ENCODE measurements around the gene SDK1. TPM values are rescaled to one million over a fixed set of nuclear protein-coding genes. Genes with fewer than 3 reads are reported as not detected.

Gene SDK1
- total RNA-seq, 1 donor, result 0.27 TPM

DNA sequence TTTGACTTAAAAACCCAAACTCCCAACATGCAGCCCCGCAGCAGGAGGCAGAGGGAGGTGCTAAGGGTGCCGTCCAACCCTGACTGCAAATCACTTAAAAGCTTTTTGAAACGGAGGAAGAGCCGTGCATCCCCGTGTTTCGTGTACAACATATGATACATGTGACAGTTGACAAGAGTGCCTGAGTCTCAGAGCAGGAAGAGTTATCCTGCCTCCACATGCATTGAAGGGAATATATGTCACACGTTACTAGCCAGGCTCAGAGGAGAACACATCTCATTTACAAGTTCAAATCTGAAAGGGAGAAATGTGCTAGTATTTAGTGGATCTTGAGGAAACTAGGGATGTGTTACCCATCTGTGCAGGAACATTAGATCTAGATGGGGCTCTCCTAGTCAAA is 69.9 kb downstream of the SDK1 start:
- no peak for DNase-seq (ENCODE audit: low read depth)
- TF ChIP-seq, protein P1, sequence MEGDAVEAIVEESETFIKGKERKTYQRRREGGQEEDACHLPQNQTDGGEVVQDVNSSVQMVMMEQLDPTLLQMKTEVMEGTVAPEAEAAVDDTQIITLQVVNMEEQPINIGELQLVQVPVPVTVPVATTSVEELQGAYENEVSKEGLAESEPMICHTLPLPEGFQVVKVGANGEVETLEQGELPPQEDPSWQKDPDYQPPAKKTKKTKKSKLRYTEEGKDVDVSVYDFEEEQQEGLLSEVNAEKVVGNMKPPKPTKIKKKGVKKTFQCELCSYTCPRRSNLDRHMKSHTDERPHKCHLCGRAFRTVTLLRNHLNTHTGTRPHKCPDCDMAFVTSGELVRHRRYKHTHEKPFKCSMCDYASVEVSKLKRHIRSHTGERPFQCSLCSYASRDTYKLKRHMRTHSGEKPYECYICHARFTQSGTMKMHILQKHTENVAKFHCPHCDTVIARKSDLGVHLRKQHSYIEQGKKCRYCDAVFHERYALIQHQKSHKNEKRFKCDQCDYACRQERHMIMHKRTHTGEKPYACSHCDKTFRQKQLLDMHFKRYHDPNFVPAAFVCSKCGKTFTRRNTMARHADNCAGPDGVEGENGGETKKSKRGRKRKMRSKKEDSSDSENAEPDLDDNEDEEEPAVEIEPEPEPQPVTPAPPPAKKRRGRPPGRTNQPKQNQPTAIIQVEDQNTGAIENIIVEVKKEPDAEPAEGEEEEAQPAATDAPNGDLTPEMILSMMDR (IDR thresholded peaks at IDR 0.05; ENCODE audit: insufficient read depth, low read length), result no peak
- no peak overlapping the region for H3K4me3 ChIP-seq (ENCODE audit: low read depth, low read length)

DNA sequence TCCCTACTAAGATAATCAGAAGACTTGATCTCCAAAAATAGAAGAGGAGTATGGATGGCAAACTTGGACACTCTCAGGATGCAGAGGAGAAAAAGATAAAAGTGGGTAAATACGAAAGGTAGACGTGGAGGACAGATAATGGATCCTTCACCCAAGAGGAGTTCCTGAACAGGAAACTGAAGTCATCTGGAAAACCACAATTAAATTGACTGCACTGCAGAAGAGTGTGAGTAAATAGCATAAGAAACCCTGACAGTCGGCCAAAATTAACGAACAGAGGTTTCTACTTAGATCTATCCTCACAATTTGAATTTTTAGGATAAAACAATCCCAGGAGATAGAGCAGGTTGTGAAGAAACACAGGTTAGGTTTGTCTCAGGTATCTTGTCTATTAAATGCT is 70.5 kb downstream of the SDK1 start:
- TF ChIP-seq, protein P1 (IDR thresholded peaks at IDR 0.05; ENCODE audit: insufficient read depth, low read length), result no peak
- no peak for DNase-seq (ENCODE audit: low read depth)

DNA sequence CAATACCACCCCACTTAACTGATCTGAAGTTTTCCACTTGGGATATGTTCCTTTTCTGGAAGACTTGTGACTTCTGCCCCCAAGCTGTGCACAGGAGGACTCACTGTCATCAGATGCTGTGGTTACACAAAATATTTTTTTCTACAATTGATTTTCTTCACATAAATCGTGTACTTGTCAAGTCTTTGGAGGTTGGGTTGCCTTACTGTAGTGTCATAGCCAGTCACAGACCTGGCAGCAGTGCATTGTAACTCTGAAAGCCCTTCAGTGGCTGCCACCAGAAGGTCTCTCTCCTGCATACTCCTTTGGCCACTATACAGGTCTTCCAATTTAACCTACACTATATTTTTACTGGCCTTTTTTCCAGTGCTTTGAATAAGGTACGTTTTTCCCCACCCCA is 73.2 kb downstream of the SDK1 start:
- TF ChIP-seq, protein P1 (IDR thresholded peaks at IDR 0.05; ENCODE audit: insufficient read depth, low read length), result no peak
- no peak for DNase-seq (ENCODE audit: low read depth)

More for the DNA sequence above, 70.5 kb downstream of the SDK1 start:
- H3K4me3 ChIP-seq (ENCODE audit: low read depth, low read length), result no peak overlapping the region

DNA sequence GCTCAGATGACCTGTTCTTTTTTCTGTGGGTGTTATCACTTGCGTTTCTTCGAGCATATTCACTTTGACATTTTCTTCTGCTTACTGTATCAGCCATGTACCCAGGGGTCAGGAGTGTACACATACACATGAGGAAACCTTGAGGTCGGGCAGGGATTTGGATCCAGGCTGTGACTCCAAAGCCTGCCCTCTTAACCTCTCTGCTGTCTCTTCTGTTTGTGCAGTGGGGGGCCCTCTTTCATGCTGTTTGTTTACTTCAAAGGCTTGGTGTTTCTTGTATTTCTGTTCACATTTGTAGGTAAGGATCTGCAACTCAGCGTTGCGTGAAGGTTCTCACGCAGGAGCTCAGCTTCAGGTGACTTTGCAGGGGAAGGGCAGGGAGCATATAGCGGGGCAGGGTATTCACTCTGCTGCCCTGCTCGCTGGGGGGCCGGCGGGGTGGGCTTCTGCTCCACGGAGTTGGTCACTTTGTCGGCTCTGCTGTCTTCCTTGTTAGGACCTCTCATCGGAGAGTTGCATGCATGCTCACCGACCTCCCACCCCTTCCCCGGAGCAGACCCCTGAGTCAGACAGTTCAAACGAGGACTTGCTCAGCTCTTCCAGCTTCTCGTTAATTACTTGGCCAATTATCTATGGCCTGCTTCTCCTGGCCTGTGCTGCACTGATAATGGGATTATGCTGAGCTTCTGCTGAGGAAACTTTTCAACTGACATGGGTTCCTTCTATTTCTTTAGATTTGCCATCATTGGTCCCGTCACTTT is 77.5 kb downstream of the SDK1 start:
- TF ChIP-seq, protein P1 (IDR thresholded peaks at IDR 0.05; ENCODE audit: insufficient read depth, low read length), result no peak
- H3K4me3 ChIP-seq (ENCODE audit: low read depth, low read length), result no peak overlapping the region
- DNase-seq (ENCODE audit: low read depth), result no peak

More for the DNA sequence above, 73.2 kb downstream of the SDK1 start:
- H3K4me3 ChIP-seq (ENCODE audit: low read depth, low read length), result no peak overlapping the region

DNA sequence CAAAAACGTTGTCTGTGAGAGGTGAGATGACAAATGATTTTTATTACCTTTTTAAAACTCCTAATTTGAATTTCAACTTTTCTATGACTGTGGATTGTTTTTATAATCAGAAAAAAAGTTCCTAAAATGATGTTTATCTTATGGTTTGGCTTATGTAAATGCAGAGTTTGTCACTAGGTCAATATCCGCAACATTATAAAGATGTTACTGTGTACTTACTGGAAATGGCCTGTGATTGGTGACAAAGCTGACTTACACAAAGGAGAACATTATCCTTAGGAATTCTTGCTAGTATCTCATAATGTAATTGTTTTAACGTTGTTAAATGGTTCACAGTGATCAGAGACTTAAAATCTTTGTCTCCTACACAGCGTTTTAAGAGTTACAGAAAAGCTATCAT is 79.0 kb downstream of the SDK1 start:
- no peak for DNase-seq (ENCODE audit: low read depth)
- H3K4me3 ChIP-seq (ENCODE audit: low read depth, low read length), result no peak overlapping the region
- TF ChIP-seq, protein P1 (IDR thresholded peaks at IDR 0.05; ENCODE audit: insufficient read depth, low read length), result no peak

DNA sequence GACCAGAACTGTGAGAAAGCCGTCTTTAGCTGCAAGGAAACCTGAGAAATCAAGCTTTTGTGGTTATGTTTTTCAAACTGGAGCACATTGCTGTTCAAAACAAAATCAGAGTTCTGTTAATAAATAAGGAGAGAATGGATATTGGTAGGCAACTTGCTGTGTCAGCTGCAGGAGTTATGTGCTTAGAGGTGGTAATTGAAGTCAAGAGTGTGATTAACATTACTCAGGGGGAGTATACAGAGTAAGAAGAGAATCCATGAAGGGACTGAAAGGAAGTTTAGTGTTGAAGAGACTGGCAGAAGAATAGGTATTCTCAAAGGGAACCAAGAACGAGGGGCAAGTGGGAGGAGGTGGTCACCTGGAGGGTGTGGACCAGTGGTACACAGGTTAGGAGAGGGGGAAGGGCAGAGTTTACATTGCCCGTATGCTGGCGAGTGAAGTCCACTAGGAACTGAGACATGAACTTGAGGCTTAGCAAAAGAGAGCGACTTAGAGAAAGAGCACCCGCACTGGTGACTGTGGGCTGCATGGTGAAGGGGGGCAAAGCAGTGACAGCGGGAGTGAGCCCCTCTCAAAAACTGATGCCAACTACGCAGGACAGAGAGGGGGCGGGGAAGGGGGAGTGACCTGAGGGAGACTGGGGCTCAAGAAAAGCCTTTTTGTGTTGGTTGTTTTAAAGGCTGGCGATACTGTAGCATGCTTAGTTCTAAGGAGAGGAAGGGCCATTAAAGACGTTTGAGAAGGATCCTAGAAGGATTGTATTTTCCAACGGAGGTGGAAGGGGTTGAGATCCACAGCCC is 80.0 kb downstream of the SDK1 start:
- no peak for DNase-seq (ENCODE audit: low read depth)
- no peak overlapping the region for H3K4me3 ChIP-seq (ENCODE audit: low read depth, low read length)
- TF ChIP-seq, protein P1 (IDR thresholded peaks at IDR 0.05; ENCODE audit: insufficient read depth, low read length), result no peak

All from fibroblast of the aortic adventitia (primary cell).